ENCODE results near the gene MPPED1. TPM values are rescaled to one million over a fixed set of nuclear protein-coding genes. Genes with fewer than 3 reads are reported as not detected.
A peak's percentile ranks its signal among the peaks of the same experiment; 100 is the strongest.

The MPPED1 gene
- total RNA-seq, 4 donors from 2014 or later: 0.23 to 0.99 (median 0.80) TPM; not detected in 1

DNA sequence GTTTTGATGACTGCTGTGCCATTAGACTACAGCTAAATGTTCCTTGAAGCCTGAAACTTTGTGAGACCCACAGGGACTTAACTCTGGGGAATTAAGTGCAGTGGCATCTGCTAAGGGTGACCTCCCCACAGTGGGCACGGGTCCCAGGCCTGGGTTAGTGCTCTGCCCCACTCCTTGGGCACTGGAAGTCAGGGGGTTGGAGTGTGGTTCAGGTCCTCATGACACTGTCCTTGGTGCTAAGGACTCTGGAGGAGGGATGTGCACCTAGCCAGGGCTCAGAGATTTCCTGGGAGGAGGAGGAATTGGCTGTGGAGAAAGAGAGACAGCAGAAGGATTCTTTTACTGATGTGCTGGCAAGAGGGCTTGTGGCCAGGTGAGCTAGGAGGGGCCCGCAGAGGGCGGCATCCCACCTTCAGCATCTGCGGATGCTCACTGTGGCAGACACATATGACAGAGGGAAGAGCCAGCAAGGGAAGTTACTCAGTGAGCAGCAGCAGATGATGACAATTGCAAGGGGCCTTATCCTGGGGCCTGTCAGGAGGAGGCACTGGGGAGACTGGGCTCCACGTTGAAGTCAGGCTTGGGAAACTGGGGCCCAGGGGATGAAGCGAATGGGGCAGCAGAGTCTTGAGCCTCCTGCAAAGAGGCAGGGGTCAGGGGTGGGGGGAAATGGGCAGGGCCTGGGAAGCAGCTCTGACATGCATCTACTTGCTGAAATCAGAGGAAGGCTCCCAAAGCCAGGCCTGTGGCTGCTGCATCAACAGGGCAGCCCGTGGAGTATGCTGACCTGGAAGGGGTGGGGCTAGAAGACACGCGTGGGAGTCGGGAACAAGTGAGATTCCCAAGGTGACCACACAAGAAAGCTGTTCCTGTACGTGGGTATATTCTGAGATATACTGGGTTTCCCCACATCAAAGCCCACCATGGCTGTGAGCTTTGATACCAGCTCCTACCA is 144.0 kb downstream of the MPPED1 start:
- Histone ChIP-seq H3K36me3 (no peaks in the 10 kb centered on the region), H3K27me3 (no peaks in the 10 kb centered on the region), H3K4me1 (no peaks in the 10 kb centered on the region), H3K4me3 (no peak overlapping the region), H3K9me3 (peaks cover 3% of the 10 kb centered on the region), H3K27ac (no peak overlapping the region)
- DNase-seq (ENCODE audit: low spot score in 2 of 2): peak in 1 of 2 donors; percentile 60
- TF ChIP-seq POLR2A (IDR thresholded peaks at IDR 0.05) (no peak), POLR2AphosphoS5 (IDR thresholded peaks at IDR 0.05) (no peak), EP300 (IDR thresholded peaks at IDR 0.05) (no peak)
- TF ChIP-seq, protein P1, sequence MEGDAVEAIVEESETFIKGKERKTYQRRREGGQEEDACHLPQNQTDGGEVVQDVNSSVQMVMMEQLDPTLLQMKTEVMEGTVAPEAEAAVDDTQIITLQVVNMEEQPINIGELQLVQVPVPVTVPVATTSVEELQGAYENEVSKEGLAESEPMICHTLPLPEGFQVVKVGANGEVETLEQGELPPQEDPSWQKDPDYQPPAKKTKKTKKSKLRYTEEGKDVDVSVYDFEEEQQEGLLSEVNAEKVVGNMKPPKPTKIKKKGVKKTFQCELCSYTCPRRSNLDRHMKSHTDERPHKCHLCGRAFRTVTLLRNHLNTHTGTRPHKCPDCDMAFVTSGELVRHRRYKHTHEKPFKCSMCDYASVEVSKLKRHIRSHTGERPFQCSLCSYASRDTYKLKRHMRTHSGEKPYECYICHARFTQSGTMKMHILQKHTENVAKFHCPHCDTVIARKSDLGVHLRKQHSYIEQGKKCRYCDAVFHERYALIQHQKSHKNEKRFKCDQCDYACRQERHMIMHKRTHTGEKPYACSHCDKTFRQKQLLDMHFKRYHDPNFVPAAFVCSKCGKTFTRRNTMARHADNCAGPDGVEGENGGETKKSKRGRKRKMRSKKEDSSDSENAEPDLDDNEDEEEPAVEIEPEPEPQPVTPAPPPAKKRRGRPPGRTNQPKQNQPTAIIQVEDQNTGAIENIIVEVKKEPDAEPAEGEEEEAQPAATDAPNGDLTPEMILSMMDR (IDR thresholded peaks at IDR 0.05): no peak
- 88% methylated on average over 11 of the region's 11 CpGs for WGBS

Other genes starting within 250 kb of the MPPED1 start
- 10 to 100 TPM; 43.6 to 93.9 (median 81.4) TPM for gene TTLL12, start 224.9 kb upstream of the MPPED1 start, total RNA-seq
- gene SCUBE1, start 68.6 kb upstream of the MPPED1 start, total RNA-seq: 1 to 10 TPM in 1 of 4 donors, under 1 TPM in 3; 0.47 to 1.1 (median 0.78) TPM

Data from suprapubic skin (tissue), 4 donors.